Transverse colon (tissue), 4 donors: ENCODE data around the gene ETV6. TPM values are rescaled to one million over a fixed set of nuclear protein-coding genes. Genes with fewer than 3 reads are reported as not detected.
"Not testable (repeated sequence)": the region's sequence is repeated elsewhere in the genome, so short reads cannot be mapped to it uniquely, and the experiment has no call there.

Experiments used
- DNase-seq: peaks from one replicate; pipeline ENCODE4 v3.0.0-alpha.2; 2019
- H3K27ac ChIP-seq, 4 donors: fragments of 200-600 bp; sonication (generic); 2 replicates each; pipeline ENCODE4 v1.5.1; 2016 to 2018; ENCODE audit warnings: inconsistent platforms in 4 of 4
- H3K27me3 ChIP-seq: fragments of 200-600 bp; sonication (generic); 2 replicates; pipeline ENCODE4 v1.5.1; 2017; ENCODE audit warnings: inconsistent platforms
- H3K36me3 ChIP-seq, 4 donors: fragments of 200-600 bp; sonication (generic); 2 replicates each; pipeline ENCODE4 v1.5.1; 2017 to 2019; ENCODE audit warnings: inconsistent platforms in 4 of 4
- H3K4me1 ChIP-seq, 4 donors: fragments of 200-600 bp; sonication (generic); 2 replicates each; pipeline ENCODE4 v1.5.1; 2017 to 2020; ENCODE audit warnings: inconsistent platforms in 4 of 4
- H3K4me3 ChIP-seq, 4 donors: fragments of 200-600 bp; sonication (generic); 1 replicate in 1 of 4; 2 replicates in 3 of 4; pipeline versions ENCODE4 v1.5.1 to v1.6.1; 2017 to 2019; ENCODE audit warnings: inconsistent platforms in 4 of 4
- H3K9me3 ChIP-seq, 2 donors: fragments of 200-600 bp; sonication (generic); 2 replicates each; pipeline ENCODE4 v1.5.1; 2017 to 2019; ENCODE audit warnings: inconsistent platforms in 2 of 2
- EP300 ChIP-seq: sonication (generic); formaldehyde crosslinking; IDR thresholded peaks from one replicate; pipeline ENCODE4 v1.6.1; 2017; ENCODE audit warnings: antibody characterized with exemption, low read depth
- POLR2A ChIP-seq: fragments of 450-650 bp; IDR thresholded peaks from one replicate; pipeline ENCODE4 v1.6.1; 2016; ENCODE audit warnings: antibody characterized with exemption, mild to moderate bottlenecking, moderate library complexity
- POLR2AphosphoS5 ChIP-seq, 3 donors: sonication (generic); formaldehyde crosslinking; IDR thresholded peaks; one replicate each; pipeline ENCODE4 v1.6.1; 2016; ENCODE audit warnings: antibody characterized with exemption in 3 of 3
- WGBS, 2 donors: methylation state at CpG; one replicate each; pipeline ENCODE4 v1.1.5; 2018; ENCODE audit warnings: low coverage in 1 of 2; 5-methylcytosine and 5-hydroxymethylcytosine counted together
- in situ Hi-C, 4 donors: fragments of 200-750 bp; cut with MboI; loops; one replicate each; pipeline versions ENCODE4 v1.15.0 to v1.15.1; 2017; ENCODE audit warnings: low sequenced_read_pairs in 3 of 4, low pct_ligation_motif_present in 1 of 4, low pct_unique_long_range_greater_than_20kb in 1 of 4
- intact Hi-C: fragments of 100-400 bp; cut with DNase I; formaldehyde crosslinking; loops from one replicate; pipeline ENCODE4 v1.15.1; 2023; ENCODE audit warnings: low total_unique reads
- total RNA-seq, 4 donors: library from RNA; depleted of rRNA; stranded (reverse); fragments of >200 nt; gene quantifications; one replicate each; pipeline ENCODE4 v1.1.0, GENCODE V29; 2016
- TF ChIP-seq, protein P1 (sequence below), 5 experiments: fragments of 200-600 bp in 3 of 5; fragments of 450-650 bp in 2 of 5; sonication (generic) in 3 of 5; IDR thresholded peaks; 1 replicate in 2 of 5; 2 replicates in 3 of 5; pipeline ENCODE4 v1.5.1; 2016 to 2017; ENCODE audit warnings: antibody characterized with exemption in 5 of 5, inconsistent platforms in 3 of 5, mild to moderate bottlenecking in 2 of 5, moderate library complexity in 1 of 5

The ETV6 gene
- total RNA-seq, 4 donors from 2014 or later = 19.9 to 47.9 (median 41.0) TPM

- no peak for TF ChIP-seq POLR2A
- TF ChIP-seq POLR2AphosphoS5 (IDR thresholded peaks at IDR 0.05) = no peak
- TF ChIP-seq, protein P1, sequence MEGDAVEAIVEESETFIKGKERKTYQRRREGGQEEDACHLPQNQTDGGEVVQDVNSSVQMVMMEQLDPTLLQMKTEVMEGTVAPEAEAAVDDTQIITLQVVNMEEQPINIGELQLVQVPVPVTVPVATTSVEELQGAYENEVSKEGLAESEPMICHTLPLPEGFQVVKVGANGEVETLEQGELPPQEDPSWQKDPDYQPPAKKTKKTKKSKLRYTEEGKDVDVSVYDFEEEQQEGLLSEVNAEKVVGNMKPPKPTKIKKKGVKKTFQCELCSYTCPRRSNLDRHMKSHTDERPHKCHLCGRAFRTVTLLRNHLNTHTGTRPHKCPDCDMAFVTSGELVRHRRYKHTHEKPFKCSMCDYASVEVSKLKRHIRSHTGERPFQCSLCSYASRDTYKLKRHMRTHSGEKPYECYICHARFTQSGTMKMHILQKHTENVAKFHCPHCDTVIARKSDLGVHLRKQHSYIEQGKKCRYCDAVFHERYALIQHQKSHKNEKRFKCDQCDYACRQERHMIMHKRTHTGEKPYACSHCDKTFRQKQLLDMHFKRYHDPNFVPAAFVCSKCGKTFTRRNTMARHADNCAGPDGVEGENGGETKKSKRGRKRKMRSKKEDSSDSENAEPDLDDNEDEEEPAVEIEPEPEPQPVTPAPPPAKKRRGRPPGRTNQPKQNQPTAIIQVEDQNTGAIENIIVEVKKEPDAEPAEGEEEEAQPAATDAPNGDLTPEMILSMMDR (IDR thresholded peaks at IDR 0.05) = no peak
- TF ChIP-seq EP300 = no peak
- DNase-seq = no peak
- Histone ChIP-seq H3K27me3 (no peaks in the 10 kb centered on the region), H3K4me1 (peaks cover 22 to 83% (median 39%) of the 10 kb centered on the region in 4 donors), H3K4me3 (no peak overlapping the region), H3K36me3 (no peaks in the 10 kb centered on the region), H3K9me3 (no peaks in the 10 kb centered on the region), H3K27ac (no peak overlapping the region)
- WGBS, 2 donors = 57 to 69% methylated on average over 2 to 4 of the region's 4 CpGs
- in situ Hi-C loops = no loop called here
- intact Hi-C loops = no loop called here
Observed at GRCh38 chr12:11677093-11677492, 27.6 kb downstream of the ETV6 start.

DNA sequence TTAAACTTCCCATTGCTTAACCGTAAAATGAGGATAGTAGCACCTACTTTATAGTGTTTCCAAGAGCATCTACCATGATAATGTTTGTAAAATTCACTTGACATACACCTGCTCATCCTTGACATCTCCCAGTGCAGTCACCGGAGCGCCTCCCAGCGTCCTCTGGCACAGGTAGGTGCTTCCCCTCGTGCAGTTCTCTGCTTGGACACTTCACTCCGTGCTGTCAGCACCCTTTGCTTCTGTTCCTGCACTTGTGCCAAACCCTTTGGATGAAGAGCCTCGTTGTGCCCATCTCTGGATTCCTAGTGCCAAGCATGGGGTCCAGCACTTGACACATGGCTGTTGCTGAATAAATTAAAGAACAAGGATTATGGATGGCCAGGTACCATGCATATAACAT, 28.3 kb downstream of the ETV6 start:
- TF ChIP-seq POLR2A (no peak), POLR2AphosphoS5 (IDR thresholded peaks at IDR 0.05) (no peak)

DNA sequence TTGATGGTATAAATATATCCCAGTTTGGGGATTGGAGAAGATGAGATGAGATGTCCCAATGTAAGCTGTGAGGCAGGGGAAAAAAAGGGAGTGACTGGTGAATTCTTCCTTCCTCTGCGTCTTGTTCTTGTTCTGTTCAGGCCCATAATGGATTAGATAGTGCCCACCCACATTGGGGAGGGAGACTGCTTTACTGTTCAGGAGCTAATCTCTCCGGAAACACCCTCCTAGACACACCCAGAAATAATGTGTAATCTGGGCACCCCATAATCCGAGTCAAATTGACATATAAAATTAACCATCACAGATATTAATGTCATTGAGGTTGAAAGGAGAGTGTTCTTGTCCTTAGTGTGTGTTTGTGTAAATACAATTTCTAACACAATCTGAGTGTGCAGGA, 29.3 kb downstream of the ETV6 start:
- Histone ChIP-seq H3K4me3 (no peak overlapping the region), H3K4me1 (peaks cover 16 to 82% (median 38%) of the 10 kb centered on the region in 4 donors), H3K27me3 (no peaks in the 10 kb centered on the region), H3K9me3 (no peaks in the 10 kb centered on the region), H3K27ac (no peak overlapping the region), H3K36me3 (no peaks in the 10 kb centered on the region)
- intact Hi-C loops = no loop called here
- 56 to 86% methylated on average over 3 of the region's 3 CpGs for WGBS, 2 donors
- no peak for DNase-seq
- no peak for TF ChIP-seq EP300
- TF ChIP-seq POLR2AphosphoS5 (IDR thresholded peaks at IDR 0.05) = no peak
- TF ChIP-seq, protein P1 (IDR thresholded peaks at IDR 0.05) = no peak
- no peak for TF ChIP-seq POLR2A
- in situ Hi-C loops = no loop called here

More for the DNA sequence above, 28.3 kb downstream of the ETV6 start:
- H3K27ac ChIP-seq = no peak overlapping the region
- H3K4me1 ChIP-seq = peaks cover 18 to 82% (median 42%) of the 10 kb centered on the region in 4 donors
- WGBS, 2 donors = 94 to 95% methylated on average over 4 to 7 of the region's 7 CpGs
- H3K36me3 ChIP-seq = no peaks in the 10 kb centered on the region
- no peak overlapping the region for H3K4me3 ChIP-seq
- in situ Hi-C loops (no loop called here), intact Hi-C loops (no loop called here)
- DNase-seq = no peak
- H3K27me3 ChIP-seq = no peaks in the 10 kb centered on the region
- no peaks in the 10 kb centered on the region for H3K9me3 ChIP-seq

GRCh38 chr12:11681207-11681606, 31.7 kb downstream of the ETV6 start:
- Histone ChIP-seq H3K27ac (no peak overlapping the region), H3K27me3 (no peaks in the 10 kb centered on the region), H3K4me3 (no peak overlapping the region), H3K9me3 (no peaks in the 10 kb centered on the region), H3K36me3 (no peaks in the 10 kb centered on the region), H3K4me1 (peaks cover 7 to 82% (median 42%) of the 10 kb centered on the region in 4 donors)
- no peak for DNase-seq
- WGBS, 2 donors = 60 to 83% methylated on average over 2 of the region's 2 CpGs
- intact Hi-C loops (no loop called here), in situ Hi-C loops (no loop called here)
- no peak for TF ChIP-seq EP300
- no peak for TF ChIP-seq POLR2AphosphoS5 (IDR thresholded peaks at IDR 0.05)
- no peak for TF ChIP-seq POLR2A
- TF ChIP-seq, protein P1 (IDR thresholded peaks at IDR 0.05) = no peak

- H3K27ac ChIP-seq, H3K36me3 ChIP-seq, H3K27me3 ChIP-seq, in situ Hi-C loops, H3K4me3 ChIP-seq, intact Hi-C loops, H3K9me3 ChIP-seq, DNase-seq: not testable (repeated sequence)
- peaks cover 12 to 82% (median 43%) of the 10 kb centered on the region in 4 donors for H3K4me1 ChIP-seq
- 81% methylated on average over 3 of the region's 3 CpGs; no CpG with 5 or more reads in 1 of the 2 donors for WGBS, 2 donors
Observed at GRCh38 chr12:11681695-11682094, 32.2 kb downstream of the ETV6 start.
